Hematopoietic multipotent progenitor cell treated with erythropoietin and hydrocortisone succinate and interleukin-3 and kit ligand, for 6 days (in vitro differentiated cells): ENCODE measurements around the gene TMEM200B.
"Not testable (repeated sequence)": the region's sequence is repeated elsewhere in the genome, so short reads cannot be mapped to it uniquely, and the experiment has no call there.

Experiments
- DNase-seq: peaks from one replicate; pipeline ENCODE4 v3.0.0-alpha.2; 2015

TMEM200B gene

DNA sequence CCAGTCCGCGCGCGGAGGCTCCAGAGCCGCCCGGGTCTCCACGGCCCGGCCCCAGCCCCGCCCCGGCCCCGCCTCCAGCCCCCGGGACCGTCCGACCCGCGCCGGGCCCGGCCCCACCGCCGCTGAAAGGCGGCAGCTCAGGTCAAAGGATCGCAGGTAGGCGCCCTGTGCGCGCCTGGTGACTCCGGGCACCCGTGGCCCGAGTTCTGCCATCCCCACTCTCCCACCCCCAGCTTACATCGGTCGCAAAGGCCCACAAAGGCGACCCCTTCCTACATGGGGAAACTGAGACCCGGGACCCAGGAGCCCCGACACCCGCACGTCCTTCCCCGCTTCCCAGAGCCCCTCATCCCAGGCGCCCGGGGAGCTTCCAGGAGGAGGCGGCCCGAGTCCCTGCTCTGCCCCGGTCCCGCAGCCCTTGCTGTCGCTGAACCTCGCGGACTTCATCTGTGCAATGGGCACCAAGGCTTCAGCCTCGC lies at the start of gene TMEM200B:
TMEM200B (minus strand) TSS at position 17 of the 479 bp plus-strand sequence. CDS start 2,075 bp downstream, outside the sequence.
- DNase-seq: no peak

DNA sequence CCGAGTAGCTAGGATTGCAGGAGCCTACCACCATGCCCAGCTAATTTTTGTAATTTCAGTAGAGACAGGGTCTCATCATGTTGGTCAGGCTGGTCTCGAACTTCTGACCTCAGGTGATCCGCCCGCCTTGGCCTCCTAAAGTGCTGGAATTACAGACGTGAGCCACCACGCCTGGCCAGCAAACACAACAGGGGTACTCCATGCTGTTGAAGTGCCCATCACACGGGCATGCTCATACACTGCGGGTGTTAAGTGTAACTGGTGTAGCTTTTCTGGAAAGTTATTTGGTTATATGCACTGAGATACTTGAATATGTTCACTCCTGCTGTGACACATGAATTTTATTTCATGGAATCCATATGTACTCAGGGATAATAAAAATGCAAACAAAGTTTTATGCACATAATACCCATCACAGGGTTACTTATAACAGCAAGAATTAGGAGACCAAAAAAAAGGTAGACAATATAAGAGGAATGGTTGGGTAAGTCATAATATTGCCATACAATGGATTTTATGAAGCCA lies 48.8 kb upstream of the TMEM200B start:
- DNase-seq: no peak

DNA sequence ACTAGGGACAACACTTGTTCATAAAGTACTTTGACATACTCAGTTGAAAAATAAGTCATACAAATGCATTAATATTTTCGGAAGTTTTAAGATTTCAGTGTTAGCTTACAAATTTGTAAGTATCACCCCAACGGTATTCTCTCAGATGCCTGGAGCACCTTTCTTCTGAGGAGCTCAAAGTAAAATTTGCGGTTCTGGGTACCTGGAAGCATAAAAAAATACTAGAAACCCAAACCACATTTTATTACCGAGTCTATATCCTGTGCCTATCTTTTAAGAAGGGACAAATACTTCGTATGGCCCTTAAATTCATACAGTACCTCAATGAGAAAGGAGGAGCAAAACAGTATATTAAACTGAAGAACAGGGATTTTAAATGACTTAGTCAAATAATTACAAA lies 47.8 kb upstream of the TMEM200B start:
- no peak for DNase-seq

DNA sequence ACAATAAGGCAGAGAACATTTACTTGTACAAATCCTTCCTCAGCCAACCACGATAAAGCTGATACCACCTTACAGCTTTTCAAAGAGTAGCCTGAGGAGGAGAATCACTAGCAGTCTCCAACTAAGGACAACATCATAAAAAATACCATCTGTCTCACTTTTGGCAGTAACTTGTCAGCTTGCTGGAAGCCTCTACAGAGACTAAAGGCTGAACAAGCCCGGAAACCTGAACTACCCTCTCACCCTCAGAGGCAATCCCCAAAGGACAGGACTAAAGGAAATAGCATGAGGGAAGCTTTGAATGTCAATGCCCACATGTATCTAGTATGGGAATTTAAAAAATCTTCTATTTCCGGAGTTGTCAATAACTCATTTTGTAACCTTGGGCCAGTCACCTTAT lies 47.4 kb upstream of the TMEM200B start:
- DNase-seq: no peak

DNA sequence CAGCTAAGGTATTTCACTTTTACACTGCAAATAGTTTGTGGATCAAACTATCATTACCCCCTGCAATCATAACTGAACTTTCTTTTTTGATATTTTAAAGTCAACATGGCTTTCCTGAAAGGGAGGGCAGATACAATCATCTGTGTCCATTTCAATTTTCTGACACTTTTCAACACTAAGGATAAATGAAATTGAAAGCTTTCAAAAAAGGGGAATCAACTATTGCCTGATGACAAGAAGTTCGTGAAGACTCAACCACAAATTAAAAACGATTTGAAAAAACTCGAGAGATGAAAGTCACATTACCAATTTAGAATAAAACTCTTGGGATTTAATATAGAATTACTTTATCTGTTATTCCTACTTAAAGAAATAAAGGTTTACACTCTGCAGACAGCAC lies 46.3 kb upstream of the TMEM200B start:
- no peak for DNase-seq

DNA sequence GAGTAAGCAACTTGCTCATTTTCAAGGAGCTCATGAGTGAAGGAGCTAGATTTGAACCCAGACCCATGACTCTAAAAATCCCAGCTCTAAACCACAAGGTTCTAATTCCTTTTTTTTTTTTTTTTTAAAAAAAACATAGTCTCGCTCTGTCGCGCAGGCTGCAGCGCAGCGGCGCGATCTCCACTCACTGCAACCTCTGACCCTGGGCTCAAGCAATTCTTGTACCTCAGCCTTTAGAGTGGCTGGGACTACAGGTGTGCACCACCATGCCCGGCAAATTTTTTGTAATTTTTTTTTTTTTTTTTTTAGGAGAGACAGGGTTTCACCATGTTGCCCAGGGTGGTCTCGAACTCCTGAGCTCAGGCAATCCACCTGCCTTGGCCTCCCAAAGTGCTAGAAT lies 44.2 kb upstream of the TMEM200B start:
- no peak for DNase-seq

DNA sequence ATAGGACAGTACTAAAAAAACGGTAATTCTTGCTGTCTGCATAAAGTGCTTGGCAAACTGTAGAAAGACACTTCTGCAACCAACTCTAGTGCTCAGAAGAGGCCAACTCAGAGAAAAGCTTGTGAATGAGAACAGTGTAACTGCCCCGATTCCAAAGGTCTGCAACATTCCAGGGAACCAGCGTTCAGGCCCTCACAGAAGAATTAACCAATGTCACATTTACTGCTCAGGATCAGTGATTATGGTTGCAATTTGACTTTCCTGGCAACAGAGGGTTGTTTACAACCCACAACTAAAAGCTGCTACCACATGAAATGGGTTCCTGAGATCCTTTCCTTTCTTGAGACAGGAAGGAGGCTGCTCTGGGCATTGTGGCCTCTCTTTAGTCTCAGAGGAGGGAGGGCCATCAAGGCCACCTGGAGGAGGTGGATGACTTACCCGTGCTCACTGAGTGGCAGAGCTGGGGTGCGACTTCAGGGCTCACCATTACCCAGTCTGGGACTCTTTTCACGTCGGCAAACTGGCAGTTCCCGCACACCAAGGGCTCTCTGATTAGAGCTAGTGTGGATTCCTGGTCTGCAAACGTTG lies 42.7 kb upstream of the TMEM200B start:
- DNase-seq: no peak

DNA sequence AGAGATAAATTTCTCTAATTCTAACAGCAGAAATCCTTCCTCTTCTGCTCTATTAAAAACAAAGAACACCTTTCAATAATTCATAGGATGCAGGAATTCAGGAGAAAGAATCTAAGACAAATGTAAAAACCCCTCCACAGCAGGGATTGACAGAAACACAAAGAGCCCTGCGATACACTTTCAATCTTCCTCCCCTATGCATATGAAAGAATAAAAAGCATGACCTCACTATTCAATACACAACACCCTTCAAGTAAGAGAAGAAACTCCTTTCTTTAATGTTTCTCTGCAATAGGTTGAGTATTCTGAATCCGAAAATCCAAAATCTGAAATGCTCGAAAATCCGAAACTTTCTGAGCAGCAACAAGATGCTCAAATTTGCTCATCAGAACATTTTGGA lies 40.9 kb upstream of the TMEM200B start:
- DNase-seq: no peak

DNA sequence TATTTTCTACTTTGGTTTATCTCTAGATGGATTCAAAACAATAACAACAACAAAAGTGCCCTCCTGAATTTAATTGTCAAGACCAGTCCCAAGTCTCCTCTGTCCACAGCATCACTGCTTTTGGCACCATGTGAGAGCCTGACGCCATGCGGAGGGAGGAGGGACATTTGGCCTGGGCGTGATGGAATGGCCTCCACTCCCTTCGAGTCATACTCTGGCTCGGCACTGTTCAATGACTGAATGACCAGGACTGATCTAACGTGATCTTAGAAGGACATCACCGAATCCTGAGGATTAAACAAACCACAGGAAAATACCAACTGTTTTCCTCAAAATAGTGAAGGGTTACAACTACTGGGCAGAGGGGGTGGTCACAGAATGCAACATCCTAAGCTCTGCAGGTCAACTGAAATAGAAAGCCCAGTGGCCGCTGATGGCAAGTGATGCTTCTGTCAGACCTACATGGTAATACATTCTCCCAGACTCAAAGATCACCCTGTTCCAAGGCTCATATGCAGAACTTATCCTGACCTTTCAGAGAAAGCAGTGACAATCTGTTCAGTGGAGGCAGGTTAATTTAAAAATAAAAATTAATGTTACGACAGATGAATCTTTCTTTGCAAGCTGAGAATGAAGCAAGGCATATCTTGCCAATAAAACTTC lies 38.9 kb upstream of the TMEM200B start:
- DNase-seq: no peak

DNA sequence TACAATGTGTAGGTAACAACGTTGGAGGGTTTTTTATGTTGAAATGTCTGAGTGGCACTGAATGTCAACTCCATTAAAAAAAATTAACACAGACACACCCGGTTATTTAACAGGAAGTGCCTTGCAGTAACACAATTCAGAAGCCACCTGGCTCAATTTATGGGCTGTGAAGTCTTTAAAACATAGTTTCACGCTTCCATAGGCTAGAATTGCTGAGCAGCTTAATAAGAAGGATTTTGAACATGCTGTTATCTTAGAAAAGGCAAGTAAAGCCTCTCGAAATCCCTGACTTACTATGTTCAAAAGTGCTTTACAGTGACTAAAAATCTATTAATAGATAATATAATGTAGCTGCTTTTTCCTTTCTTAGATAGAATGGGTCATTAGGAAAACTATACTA lies 38.3 kb upstream of the TMEM200B start:
- DNase-seq: no peak

DNA sequence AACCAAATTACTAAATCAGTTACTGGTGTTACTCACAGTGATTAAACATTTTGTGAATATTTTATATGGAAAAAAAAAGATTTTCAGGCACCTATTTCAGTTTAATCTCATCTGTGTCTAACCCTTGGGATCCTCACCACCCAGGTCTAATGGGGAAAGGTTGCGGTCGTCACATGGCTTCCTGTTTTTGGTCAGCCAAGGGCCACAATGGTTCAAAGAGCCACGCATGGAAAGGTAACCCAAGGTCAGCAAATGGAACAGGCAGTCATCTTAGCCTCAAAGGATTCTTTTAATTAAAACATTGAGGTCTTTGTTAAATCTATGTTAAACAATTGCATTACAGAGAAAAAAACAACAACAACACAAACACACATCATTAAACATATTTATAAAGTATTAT lies 36.1 kb upstream of the TMEM200B start:
- no peak for DNase-seq

DNA sequence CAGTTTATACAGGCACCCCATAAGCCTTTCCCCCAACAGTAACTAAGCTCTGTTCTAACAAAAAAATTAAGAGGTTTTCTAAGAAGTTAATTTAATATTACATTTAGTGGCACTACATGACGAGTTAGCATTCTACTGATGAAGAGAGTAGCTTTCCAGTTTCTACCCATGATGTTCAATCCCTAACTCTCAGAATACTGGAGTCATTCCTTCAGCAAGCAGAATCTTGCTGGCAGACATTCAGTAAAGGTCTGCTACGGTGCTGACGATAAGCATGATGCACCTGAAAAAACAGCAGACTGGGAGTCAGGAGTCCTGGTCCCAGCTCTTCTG lies 33.5 kb upstream of the TMEM200B start:
- DNase-seq: no peak

DNA sequence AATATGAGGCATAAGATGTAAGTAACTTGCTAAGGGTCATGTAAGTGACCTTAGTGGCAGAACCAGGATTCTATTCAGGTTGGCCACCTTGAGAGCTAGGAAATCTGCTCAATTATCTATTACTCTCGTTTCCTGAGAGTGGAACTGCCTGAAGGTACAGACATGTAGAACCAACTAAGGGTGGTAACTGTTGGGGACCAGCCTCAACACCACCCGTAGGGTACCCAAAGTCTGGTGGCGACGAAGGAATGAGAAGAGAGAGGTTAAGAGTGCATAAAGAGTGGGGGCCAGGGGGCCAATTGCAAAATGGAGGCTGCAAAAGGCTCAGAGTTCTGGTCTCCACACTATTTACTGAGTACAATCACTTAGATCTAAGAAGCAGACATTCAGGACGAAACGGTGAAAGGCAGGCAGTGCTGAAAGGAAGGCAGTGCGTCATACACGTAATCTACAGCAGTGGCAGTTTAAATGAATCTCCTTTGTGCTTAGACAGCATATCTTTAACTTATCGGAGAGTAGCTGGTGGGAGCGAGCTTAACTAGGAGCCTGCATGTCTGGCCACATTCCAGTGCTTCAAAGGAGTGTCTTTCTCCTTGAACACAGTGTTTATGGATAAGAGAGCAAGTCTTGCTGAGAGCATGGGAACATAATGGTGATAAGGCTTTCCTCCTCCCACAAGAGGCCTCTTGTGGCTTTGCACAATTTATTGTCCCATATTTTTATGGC lies 33.0 kb upstream of the TMEM200B start:
- peak; percentile 94 for DNase-seq

DNA sequence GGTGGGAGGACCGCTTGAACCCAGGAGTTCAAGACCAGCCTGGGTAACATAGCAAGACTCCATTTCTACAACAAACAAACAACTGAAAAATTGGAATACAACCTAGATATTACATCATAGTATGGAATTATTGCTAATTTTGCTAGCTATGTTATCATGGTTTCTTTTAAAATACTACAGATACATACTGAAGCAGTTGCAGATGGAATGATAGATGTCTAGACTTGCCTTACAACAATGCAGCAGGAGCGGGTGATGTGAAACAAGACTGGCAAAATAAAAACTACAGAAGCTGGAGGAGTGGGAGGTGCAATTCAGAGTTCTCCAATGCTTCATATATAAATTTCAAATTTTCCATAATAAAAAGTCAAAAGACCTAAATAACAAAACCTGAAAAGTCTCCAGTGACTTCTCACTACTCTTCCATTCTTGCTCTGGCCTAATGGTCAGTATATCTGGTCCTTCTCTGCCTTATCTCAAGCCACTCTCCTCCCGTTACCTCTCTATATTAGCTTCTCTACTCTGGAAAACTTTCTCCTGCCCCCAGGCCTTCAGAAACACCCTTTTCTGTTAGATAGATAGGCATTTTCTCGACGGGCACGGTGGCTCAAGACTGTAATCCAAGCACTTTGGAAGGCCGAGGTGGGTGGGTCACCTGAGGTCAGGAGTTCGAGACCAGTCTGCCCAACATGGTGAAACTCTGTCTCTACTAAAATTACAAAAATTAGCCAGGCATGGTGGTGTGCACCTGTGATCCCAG lies 28.5 kb upstream of the TMEM200B start:
- DNase-seq: no peak

DNA sequence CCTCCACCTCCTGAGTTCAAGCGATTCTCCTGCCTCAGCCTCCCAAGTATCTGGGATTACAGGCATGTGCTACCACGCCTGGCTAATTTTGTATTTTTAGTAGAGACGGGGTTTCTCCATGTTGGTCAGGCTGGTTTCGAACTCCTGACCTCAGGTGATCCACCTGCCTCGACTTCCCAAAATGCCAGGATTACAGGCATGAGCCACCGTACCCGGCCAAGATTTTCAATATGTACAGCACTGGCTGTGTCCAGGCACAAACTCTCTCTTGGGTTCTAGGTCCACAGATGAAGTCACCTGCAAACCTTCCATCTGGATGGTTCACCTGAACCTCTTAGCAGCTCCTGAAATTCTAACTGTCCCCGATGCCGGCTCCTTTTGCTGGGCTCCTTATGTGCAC lies 26.6 kb upstream of the TMEM200B start:
- DNase-seq: not testable (repeated sequence)

DNA sequence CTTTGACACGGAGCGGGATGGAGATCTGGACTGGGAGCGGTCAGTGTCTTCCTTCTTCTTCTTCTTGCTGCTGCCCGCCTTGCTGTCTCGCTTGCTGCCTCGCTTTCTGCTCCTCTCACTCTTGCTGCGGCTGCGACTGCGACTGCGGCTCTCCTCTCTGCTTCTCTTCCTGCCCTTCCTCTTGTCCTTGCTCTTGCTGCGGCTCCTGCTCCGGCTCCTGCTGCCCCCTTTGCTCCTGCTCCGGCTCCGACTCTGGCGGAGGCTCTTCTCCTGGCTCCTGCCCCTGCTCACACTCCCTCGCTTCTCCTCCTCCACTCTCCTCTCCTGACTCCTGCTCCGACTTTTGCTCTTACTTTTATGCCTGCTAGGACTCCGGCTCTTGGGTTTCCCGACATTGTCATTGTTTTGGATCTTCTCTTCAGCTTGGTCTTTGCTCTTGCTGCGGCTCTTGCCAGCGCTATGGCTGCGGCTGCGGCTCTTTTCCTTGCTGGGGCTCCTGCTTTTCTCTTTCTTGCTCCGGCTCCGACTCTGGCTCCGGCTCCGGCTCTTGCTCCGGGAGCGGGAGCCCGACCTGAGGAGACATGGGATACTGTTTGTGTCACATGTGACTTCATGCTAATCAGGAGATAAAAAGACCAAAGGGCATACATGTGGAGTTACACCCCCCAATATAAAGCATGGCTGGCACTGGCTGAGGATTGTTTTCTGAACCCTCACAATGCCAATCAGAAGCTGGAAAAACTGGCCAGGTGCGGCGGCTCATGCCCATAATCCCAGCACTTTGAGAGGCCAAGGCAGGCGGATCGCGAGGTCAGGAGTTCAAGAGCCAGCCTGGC lies 25.2 kb upstream of the TMEM200B start:
- no peak for DNase-seq

DNA sequence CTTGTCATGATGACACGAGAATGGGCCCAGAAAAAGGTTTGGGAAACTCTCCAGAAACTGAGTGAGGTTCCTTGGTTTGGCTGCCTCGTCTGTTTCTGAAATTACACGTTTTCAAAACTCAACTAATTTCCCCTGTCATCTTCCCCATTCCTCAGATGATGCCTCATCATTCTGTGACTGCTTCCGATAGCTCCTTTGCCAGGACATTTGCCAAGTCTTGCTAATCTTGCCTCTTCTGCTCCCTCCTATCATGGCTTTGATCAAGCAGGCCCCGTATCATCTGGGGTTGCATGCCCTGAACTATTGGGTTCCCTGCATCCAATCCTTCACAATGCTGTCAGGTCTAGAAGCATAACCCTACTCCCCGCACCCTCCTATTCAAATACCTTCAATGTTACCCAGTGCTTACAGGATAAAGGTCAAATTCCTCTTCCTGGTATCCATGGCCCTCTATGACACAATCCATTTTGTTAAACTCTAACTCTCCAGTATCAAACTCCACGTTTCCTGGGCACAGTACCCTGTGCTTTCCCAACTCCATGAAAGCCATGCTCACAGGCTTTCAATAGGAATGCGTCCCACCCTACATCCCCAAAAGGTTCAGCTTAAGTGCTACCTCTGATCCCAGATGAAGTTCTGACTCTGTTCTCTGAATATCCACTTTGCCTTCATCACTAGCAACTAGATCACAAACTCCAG lies 22.2 kb upstream of the TMEM200B start:
- peak; percentile 79 for DNase-seq

DNA sequence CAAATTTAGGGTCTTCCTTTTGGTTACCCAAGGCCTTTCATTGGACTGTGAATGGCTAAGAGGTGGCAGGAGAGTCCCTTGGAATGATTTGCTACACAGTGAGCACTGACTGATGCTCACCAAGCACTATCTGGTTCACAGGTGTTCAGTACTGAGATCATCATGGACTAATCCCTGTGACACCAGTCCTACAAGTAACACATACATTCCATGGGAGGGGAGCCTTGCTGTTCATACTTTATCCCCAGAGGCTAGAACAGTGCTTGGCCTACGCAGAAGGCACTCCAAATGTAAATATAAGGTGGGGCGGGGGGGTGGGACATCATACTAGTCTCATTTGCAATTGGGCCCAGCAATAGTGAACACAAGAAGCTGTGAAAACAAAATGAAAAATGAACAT lies 20.5 kb upstream of the TMEM200B start:
- no peak for DNase-seq

DNA sequence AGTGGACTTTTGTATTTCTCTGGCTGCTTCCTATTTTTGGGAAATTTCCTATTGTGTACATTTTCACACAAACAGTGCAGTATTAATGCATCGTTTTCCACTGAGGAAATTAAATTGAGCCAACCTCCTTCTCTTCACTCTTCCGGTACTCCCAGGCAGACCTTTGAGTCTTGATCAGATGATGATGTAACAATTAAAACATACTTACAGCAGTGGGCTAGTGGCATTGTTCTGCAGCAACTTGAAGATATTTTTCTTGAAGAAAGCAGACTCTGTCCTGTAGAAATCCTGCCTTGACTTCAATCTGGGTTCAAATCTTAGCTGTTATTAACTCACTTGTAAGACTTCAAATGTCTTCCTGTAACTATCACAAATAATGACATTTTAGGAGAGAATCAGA lies 19.0 kb upstream of the TMEM200B start:
- no peak for DNase-seq

DNA sequence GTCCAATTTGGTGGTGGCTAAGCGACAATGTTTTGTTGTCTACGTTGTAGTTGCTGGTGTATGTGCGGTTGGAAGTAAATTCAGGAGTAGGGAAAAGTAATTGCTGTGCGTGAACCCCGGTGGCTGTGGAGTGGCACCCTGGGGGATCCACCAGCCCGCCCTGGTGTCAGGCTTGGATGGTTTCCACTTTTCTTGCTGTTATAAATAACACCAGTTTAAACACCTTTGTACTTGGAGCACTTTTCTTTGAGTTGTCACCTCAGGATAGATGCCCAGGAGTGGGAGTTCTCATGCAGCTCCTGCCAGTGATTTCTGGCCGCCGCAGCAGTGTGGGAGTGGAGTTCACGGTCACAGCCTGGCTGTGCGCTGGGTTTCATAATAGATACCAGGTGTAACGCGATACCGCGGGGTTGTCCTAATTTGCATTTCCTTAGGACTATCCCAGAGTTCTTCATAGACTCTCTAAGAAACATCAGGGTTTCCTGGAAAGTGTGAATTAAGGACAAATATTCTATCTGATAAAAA lies 12.8 kb upstream of the TMEM200B start:
- DNase-seq: no peak

DNA sequence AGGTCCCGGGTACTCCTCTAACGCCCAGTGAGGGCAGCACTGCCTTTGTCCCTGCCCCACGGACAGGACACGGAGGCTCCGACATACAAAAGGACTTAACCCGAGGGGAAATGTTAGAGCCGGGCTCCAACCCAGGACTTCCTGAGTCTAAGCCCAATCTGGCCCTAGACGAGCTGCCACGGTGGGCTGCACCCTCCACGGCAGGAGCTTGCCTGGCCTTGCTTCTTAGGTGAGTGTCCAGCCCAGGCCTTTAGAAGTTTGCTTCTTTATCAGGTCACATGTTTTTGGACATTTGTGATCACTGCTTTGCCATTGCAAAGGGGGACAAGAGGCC lies 11.0 kb upstream of the TMEM200B start:
- DNase-seq: no peak
